Superior temporal gyrus (tissue), 1 donor: ENCODE measurements around the gene NECAB2.
A peak's percentile ranks its signal among the peaks of the same experiment; 100 is the strongest.

Source experiments
- DNase-seq: peaks from one replicate; pipeline ENCODE4 v3.0.0-alpha.2; 2016; ENCODE audit errors: extremely low spot score

Gene NECAB2

DNA sequence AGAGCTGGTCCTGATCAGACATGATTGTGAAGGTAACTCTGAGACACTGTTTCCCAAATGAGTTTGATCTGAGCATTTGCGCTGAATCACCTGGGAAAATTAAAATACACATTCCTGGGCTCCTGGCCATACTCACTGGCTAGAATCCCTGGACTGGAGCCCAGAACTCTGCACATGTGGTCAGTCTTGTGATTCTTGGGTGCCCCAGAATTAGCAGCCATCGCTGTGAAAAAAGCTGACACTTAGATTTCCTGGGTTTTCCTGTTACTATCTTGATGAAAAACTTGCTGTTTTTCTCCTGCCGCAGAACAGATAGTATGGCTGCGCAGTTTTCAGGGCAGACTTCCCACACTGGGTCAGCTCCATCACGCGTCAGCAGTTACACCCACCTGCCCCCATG, 24.6 kb downstream of the NECAB2 start:
- peak; percentile 69 for DNase-seq

DNA sequence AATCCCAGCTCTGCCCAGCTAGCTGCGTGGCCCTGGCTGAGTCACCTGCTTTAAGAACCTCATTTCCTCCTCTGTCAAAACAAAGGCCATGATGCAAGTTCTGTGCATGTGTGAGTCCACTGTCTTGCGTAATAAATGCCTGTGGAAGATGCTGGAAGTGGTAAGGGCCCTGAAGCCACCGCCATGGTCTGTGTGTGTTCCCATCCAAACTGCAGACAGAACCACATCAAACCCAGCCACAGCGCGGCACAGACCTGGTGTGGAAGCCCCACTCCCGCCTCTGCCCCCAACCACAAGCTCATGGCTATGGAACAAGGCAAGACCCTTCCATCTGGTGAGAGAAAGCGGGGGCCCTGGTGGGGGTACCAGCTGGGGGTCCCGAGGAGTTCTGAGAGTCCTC, 26.0 kb downstream of the NECAB2 start:
- no peak for DNase-seq

DNA sequence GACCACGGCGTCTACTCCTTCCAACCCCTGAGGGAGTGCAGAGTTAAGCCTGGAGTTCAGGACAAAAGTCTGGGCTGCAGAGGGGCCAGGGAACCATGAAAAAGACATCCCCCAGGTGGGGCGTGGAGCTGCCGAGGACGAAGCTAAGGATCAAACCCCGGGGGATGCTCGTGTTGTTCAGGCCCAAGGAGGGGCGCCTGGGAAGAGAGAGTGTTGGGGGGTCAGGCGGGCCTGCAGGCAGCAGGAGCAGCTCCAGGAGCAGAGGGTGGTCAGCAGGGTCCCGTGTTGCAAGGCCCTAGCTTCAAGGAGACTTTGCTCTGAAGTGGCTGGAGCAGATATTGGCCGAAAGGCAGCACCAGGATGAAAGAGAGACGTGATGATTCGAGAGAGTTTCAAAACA, 26.7 kb downstream of the NECAB2 start:
- no peak for DNase-seq

DNA sequence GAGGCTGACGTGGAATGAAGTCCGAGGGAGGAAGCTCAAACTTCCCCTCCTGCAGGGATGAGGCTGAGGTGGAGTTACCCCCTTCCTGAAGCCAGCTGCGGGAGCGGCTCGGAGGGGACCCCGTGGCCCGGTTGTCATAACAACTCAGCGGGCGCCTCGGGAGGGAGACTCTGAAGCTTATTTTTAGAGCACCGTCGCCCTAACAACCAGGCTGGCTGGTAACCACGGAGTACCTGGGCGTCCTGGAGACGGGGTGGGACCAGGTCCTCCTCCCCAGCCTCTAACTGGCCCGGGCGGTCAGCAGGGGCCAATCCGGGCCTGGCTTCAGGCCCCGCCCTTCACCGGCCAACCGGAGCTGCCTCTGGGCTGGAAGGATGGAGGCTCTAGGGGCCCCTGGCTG, 27.7 kb downstream of the NECAB2 start:
- DNase-seq, result no peak

DNA sequence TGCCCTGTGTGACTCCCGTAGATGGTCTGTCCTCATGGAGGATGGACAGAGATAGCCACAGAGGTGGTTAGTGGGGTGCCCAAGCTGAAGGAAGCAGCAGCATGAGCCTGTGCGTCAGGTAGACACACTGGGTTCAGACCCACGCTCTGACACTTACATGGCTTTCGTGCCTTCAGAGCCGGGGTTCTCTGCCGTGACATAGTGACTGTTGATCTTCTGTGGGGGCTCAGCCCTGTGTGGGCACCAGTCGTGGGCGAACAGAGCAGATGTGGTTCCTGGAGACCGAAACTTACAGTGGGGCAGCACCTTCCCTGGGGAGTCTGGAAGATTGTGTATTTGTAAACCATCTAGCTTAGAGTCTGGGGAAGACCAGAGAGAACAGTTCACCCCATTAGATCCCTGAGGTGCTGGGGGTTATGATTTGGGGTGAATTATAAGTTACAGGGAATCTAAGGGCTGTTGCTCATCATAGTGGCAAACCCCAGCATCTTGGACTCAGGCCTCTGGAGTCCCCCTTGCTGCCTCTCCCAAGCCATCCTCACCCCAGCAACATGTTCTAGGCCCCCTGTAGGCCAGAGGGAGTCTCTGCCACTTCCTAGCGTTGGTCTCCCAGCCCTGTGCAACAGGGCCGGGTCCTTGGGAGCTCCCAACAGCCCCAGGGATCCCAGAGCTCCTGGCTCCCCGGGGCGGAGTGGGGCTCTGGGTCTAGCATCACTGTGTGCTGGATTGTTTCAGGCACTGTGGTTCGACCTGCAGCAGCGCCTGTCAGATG, 28.6 kb downstream of the NECAB2 start:
- no peak for DNase-seq

DNA sequence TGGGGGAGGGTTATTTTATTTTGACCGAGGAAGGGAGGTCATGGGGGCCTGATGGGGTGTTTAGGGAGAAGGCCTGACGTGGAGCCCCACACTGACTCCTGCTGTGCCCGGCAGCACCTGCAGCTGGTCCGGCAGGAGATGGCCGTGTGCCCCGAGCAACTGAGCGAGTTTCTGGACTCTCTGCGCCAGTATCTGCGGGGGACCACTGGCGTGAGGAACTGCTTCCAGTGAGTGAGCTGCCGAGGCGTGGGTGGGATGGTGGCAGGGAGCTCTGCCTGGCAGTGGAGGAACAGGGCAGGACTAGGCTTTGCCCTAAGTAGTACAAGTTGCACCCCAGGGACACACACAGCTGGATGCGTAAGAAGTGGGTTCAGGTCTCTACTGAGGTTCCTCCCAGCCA, 30.0 kb downstream of the NECAB2 start:
- DNase-seq, result no peak

DNA sequence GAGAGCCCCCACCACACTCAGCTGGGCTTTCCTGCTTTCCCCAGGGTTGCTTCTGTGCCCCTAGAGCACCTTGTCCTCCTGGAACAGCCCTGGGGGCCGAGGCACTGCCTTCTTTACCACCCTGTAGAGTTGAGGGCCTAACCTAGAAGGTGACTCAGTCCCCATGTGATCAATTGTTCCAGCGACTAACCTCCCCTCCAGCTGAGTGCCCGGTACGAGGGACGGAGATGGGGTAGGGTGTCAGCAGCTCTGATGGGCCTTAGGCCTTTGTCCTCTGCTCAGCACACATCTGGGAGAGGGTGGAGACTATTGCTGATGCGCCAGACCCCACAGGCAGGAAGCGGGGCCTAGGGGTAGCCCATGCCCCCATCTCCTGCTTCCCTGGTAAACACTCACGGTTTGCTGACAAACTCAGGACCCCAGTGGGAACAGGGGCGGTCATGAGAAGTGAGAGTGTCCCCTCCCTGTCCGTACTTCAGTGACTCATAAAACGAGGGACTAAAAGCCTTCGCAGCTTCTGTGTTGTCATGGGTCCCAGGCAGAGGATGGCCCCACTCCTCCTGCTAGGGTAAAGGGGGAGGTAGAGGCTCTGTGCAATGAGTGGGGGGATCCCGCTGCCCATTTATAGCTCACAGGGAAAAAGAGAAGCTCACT, 33.1 kb downstream of the NECAB2 start:
- no peak for DNase-seq

DNA sequence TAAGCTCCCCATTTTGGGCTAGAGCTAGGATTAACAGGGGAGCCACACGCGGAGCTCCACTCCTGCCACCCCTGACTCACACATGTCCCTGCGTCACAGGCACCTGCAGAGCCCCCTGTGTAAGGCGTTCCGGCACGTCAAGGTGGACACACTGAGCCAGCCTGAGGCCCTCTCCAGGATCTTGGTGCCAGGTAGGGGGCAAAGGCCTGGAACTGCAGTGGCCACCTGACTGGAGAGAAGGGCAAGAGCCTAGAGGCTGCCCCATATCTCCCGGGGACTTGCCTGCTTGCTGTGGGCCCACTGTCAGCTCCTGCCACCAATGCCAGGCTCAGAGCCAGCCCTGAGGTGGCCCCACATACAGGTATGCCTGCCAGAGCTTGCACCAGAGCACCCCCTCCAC, 33.7 kb downstream of the NECAB2 start:
- no peak for DNase-seq

DNA sequence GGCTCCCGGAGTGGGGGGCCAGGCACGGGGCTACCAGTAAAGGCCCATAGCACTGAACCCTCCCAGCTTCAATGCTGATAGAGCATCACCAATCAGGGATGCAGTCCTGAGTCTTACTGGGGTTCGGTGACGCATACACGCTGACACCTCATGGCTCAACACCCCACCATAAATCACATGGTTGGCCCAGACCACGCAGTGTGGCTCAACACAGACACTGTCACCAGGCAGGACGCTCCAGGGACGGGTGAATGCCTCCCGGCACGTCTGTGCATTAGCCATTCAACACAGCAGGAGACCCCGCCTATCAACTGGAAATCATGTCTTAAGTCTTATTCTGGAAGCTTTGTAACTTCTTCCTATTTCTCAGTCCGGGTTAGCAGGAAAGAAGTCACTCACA, 35.0 kb downstream of the NECAB2 start:
- no peak for DNase-seq

DNA sequence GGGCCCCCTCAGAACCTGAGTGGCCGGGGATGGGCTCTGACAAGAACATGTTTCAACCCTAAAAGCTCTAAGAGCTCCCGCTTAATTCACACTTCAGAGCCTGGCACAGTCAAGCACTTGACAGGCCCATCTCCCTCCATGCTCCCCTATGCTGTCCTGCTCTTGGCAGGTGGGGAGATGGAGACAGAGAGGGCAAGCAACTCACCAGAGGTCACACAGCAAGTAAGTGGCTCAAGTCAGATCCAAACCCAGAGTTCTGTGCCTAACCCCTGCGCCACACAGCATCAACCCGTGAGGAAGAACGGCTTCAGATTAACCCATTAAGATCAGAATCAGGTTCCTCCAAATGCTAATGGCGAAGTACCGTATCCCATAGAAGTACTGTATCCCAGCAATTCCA, 36.4 kb downstream of the NECAB2 start:
- no peak for DNase-seq

DNA sequence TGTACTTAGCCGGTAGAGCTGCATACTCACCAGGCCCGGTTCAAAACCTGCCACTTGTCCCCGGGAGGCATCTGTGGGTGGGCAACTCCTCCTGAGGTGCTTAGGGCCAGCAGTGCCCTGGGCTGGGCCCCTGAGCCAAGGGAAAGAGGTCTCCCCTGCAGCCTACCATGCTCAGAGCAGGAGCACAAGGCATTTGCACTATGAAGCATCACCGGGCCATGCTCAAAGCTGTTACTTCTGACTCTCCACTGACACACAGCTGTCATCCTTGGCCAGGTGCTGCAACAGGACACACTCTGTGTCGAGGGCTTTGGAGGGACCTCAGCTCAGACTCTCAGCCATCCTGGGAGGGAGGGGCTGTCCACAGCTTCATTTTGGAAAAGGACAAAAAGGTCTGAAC, 37.3 kb downstream of the NECAB2 start:
- no peak for DNase-seq

DNA sequence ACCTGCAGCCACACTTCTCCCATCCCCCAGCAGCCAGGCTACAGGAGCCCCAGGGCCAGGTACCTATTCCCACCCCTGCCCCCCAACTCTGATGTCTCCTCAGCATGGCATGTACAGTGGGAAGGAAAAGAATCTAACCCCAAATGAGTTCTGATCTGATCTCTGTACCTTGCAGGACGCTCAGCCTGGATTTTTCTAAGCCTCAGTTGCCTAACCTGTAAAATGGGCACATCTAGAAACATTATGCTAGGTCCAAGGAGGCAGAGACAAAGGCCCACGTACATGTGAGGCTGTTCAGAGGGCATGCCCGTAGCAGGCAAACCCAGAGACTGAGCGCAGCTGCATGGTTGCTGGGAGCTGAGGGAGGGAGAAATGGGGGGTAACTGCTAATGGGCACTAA, 39.5 kb downstream of the NECAB2 start:
- no peak for DNase-seq

DNA sequence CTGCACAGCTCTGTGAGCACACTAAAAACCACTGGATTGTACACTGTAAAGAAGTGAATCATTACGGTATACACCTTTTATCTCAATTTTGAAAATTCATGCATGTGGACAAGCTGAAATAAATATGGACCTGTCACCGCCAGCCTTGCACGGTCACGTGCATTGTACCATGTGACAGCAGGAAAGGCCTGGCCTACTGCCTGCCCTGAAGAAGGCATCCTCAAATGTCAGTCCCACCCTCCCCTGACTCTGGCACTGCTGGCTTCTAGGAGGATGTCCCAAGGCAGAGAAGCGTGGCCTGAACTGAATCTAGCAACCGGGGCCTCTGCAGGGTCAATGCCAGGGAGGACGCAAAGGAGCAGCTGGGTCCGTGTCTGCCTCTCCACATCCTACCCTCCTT, 39.9 kb downstream of the NECAB2 start:
- DNase-seq, result no peak

DNA sequence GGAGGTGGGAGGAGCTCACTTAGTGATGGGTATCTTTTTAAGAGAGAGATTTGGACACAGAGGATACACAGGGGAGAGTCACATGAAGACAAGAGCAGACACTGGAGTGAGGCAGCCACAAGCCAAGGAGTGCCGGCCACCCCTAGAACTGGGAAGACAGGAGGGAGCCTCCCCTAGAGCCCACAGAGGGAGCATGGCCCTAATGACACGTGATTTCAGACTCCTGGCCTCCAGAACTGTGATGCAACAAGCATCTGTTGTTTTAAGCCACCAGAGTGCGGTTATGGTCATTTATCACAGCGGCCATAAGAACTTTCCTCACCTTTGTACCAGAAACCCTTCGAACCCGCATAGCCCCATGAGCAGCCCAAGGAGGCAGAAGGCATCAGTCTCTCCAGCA, 41.2 kb downstream of the NECAB2 start:
- DNase-seq, result no peak

DNA sequence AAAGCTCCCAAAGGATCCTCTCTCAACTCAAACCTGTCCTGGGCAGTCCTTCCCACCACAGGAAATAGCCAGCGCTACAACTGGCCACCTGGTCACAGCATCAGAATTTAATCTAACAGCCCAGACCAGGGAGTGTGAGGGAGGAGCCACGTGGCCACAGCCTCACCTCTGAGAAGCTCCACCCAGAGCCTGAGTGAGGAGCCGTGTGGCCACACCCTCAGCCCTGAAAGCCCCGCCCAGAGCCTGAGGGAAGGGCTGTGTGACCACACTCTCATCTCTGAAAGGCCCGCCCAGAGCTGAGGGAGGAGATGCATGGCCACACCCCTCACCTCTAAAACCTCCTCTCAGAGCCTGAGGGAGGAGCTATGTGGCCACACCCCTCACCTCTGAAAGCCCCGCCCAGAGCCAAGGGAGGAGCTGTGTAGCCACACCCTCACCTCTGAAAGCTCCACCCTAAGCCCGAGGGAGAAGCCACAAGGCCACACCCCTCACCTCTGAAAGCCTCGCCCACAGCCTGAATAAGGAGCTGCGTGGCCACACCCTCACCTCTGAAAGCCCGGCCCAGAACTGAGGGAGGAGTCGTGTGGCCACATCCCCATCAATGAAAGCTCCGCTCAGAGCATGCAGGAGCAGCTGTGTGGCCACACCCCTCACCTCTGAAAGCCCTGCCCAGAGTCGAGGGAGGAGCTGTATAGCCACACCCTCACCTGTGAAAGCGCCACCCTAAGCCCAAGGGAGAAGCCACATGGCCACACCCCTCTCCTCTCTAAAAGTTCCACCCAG, 45.9 kb downstream of the NECAB2 start:
- DNase-seq, result no peak

DNA sequence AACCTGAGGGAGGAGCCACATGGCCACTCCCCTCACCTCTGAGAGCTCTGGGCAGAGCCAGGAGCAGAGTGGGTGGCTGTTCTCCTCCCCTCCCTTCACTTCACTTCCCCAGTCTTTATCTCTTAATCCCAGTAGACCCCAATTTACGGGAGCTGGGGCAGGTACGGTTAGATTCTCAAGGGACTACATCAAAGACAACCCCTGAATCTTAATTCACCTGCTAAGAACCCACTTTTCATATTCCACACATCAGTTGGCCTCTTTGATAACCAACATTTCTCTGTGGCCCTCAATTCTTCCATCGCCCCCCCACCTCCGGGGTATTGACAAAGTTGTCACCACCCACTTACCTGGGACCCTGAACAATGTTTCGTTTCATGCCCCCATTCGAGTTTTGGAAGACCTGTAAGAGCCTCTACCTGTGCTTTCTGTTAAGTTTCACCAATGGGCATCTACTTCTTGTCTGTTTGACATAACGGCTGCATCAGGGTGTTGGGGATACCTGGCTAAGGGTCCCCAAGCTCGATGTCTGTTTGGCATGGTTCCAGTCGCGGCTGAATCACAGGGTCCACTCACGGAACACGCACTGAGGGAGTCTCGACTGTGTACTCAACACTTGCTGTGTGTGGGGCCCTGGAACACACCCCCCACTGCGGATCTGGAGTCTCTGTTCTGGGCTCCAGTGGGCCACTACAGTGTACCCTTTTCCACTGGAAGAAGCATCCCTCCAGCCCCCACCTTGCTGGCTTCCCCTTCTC, 46.7 kb downstream of the NECAB2 start:
- no peak for DNase-seq

DNA sequence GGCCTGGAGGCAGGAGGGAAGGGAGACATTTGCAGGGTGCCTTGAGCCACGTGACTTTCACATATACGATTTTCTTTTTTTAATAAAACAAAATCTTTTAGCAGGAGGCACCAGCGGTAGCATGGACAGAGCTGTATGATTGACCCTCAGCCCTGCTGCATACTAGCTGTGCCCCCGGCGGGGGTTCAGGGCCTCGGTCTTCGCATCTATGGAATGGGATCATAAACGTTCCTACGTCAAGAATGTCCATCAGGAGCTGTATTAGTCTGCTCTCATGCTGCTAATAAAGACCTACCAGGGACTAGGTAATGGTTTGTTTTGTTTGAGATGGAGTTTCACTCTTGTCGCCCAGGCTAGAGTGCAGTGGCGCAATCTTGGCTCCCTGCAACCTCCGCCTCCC, 47.4 kb downstream of the NECAB2 start:
- no peak for DNase-seq

DNA sequence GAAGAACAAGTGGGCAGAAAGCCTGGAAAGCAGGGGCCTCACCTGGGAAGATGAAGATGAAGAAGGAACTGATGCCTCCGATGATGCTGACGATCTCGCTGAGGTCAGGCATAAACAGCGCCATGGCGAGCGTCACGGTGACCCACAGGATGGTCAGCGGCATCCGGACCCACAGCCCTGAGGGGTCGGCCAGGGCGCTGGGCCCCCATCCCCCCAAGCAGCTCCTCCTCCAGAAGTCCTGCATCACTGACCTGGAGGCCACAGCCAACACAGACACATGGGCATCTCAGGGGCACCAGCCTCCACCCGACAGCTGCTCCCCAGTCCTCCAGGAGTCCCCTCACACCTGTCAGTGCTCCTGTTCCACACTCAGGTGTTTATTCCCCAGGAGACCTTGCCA, 48.4 kb downstream of the NECAB2 start:
- no peak for DNase-seq

DNA sequence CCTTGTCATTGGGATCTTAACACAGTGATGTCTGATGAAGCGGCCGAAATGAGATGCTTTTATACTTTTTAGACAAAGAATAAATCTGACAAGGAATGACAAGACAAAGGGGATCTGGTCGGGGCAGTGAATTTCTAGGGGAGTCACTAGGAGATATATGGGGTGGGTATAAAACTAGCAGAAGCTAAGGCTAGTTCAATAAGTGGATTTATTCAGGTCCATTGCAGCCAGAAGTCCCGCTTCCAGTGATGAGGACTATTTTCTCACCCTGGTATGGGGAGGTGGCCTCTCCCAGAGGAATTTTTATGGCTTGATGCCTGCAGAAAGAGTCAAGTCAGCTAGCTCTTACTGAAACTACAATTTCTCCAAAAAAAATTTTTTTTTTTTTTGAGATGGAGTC, 50.7 kb downstream of the NECAB2 start:
- DNase-seq, result no peak

DNA sequence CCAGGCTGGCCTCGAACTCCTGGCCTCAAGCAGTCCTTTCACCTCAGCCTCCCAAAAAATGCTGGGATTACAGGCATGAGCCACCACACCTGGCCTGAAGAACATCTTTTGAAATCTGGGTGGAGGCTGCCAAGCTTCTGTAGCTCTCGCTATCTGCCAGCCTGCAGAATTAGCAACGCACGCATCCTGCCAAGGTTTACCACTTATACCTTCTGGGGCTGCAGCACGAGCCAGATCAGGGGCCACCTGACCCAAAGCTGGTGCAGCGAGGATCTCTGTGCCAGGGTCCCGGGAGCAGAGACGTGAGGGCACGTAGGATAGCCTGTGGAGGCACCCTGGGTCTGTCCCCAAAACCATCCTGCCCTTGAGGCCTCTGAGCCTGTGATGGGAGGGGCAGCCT, 52.3 kb downstream of the NECAB2 start:
- DNase-seq, result no peak

DNA sequence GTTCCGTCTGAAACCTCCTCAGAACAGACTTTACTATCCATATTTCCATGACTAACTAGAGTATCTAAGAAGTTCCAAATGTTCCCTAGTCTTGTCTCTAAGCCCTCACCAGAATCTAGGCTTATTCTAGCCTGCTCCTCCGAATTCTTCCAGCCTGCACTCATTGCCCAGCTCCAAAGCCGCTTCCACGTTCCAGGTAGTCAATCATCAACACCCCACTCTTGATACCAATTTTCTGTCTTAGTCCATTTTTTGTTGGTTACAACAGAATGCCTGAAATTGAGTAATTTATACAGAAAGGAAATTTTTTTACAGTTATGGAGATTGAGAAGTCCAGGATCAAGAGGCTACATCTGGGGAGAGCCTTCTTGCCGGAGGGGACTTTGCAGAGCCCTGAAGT, 53.4 kb downstream of the NECAB2 start:
- DNase-seq, result no peak

DNA sequence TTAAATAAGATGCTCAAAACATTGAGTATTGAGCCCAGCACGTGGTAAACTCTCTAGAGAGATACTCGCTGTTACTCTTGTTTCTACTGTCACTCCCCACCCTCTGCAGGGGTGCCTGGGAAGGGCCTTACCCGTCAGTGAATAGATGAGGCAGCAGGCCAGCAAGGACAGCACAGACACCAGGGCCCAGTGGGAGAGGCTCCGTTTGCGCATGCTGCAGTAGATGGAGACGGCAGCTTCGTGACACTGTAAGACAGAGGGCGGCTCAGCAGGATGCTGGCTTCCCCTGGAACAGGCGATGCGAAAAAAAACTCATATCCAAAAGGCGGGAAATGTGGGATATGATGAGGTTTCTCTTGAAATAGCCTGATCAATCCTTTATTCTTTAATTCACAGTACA, 54.6 kb downstream of the NECAB2 start:
- no peak for DNase-seq
